T47D (cell line): ENCODE results near the gene CRTC1.

ENCODE experiments used
- DNase-seq, 2 experiments: peaks; one replicate each; pipeline versions ENCODE4 v3.0.0 to v3.0.0-alpha.2; 2011 to 2012; ENCODE audit warnings: low read depth in 1 of 2, low spot score in 1 of 2
- JUND ChIP-seq: IDR thresholded peaks from 2 replicates; pipeline ENCODE4 v1.6.1; 2012; ENCODE audit warnings: low read depth
- in situ Hi-C: cut with HindIII; loops from 2 replicates; pipeline ENCODE4 v1.10.0; 2016; ENCODE audit warnings: low sequenced_read_pairs, low pct_unique_long_range_greater_than_20kb

The CRTC1 gene

DNA sequence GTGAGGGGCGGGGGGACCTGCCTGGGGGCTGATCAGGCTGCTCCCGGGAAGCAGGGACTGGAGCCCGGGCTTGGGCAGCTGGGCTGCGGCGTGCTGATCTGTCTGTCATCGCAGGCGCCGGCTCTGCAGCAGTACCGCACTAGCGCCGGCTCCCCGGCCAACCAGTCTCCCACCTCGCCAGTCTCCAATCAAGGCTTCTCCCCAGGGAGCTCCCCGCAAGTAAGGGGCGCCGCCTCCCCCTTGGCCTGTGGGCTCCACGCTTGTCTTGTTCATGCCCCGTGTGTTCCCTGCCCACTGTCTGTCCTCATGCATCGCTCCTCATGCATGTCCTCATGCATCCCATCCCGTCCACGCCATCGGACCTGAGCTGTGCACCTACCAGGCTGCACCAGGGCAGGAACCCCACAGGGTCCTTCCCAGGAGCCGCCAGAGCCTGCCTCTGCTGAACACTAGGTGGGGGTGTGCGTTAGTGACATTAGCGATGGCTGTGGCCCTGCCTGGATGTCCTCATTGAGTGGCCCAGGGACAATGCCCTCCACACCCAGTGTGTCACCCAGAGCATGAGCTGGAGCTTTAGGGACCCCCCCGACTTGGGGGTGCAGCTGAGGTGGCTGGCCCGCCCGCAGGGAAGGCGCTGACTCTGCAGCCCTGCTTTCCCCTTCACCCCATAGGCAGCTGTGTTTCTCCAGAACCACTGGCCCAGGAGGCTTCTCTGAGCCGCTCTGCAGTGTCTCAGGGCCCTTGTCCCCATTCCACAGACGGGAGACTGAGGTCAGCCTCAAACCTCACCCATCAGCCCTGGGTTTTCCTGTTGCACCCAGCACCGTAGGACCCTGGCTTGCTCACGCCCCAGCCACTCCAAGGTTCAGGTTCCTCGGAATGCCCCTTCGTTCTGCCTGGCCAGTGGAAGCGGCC lies 88.1 kb downstream of the CRTC1 start:
- no peak for TF ChIP-seq JUND
- peak in 1 of 2 experiments; percentile 35 for DNase-seq
- in situ Hi-C loops: no loop called here

GRCh38 chr19:18772620-18773587 lies 89.4 kb downstream of the CRTC1 start:
- in situ Hi-C loops: no loop called here
- no peak for TF ChIP-seq JUND
- DNase-seq: peak; percentile 60 to 67

- in situ Hi-C loops: no loop called here
- DNase-seq: no peak
- TF ChIP-seq JUND: no peak
Observed at GRCh38 chr19:18773682-18774081, 90.2 kb downstream of the CRTC1 start.

GRCh38 chr19:18774107-18774506 lies 90.6 kb downstream of the CRTC1 start:
- TF ChIP-seq JUND: no peak
- no peak for DNase-seq
- in situ Hi-C loops: no loop called here

- in situ Hi-C loops: no loop called here
- no peak for DNase-seq
- TF ChIP-seq JUND: no peak
Observed at GRCh38 chr19:18774782-18775444, 91.4 kb downstream of the CRTC1 start.

DNA sequence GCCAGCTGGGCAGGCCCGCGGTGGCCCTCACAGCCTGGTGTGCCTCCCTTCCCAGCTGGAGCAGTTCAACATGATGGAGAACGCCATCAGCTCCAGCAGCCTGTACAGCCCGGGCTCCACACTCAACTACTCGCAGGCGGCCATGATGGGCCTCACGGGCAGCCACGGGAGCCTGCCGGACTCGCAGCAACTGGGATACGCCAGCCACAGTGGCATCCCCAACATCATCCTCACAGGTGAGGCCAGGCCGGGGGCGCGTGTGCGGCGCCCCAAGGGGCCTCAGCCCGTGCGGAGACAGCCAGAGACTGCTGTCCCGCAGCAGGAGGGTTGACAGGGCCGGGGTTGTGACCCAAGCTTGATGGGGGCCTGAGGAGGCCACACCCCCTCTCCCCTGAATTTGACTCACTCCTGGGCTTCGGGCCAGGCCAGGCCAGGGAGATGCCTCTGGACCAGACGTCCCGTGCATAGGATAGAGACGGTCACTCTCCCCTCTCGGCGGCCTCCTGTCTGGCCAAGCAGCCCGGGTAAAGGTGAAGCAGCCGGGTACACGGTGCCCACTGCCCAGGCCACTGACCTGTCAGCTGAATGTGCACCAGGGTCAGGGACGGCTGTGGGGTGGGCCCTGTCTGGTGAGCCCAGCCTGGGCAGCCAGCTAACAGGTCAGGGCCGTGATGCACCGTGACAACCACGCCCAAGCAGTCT lies 92.3 kb downstream of the CRTC1 start:
- TF ChIP-seq JUND: no peak
- in situ Hi-C loops: no loop called here
- no peak for DNase-seq

DNA sequence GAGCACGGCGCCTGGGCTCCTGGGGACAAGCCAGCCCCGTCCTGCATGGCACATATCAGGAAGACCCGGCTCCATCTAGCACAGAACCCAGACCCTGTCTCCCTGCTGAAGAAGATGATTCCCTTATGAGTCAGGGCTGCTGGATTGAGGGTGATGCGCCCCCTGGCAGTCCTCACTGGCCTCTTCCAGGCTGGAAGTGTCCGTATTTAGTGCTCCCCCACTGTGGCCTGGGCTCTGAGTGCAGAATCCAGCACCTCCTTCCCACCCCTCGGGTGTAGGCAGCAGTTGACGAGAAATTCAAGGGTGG lies 92.8 kb downstream of the CRTC1 start:
- in situ Hi-C loops: no loop called here
- no peak for TF ChIP-seq JUND
- no peak for DNase-seq

DNA sequence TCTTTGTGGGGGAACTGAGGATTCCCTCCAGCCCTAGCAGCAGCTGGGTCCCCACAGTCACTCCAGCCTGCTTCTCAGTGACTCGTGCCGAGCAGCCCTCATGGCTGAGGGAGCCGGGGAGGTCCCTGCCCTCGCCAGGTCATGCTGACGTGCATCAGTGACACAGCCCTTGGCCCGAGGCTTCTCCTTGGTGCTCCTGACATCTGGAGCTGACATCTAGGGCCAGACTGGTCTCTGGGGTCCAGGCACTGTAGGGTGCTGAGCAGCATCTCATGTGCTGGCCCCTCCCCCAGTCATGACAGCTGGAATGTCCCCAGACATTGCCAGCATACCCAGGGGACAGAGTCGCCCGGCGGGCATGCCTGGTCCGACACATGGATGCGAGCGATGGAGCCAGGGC lies 93.3 kb downstream of the CRTC1 start:
- no peak for DNase-seq
- TF ChIP-seq JUND: no peak
- in situ Hi-C loops: no loop called here

GRCh38 chr19:18777301-18778075 lies 94.0 kb downstream of the CRTC1 start:
- TF ChIP-seq JUND: no peak
- in situ Hi-C loops: no loop called here
- no peak for DNase-seq

DNA sequence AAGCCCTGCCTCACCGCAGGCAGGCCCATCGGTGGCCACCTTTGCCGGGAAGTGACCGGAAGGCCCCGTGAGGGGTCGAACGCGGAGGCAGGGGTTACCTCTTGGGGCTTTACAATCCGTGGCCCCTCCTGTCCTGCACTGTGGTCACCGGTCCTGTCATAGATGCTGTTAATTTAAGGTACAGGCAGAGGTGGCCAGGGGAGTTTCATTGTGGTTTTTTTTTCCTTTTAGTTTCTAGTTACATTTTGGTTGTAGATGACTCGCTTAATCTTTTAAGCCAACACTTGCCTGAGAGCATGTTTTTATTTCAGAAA lies 94.6 kb downstream of the CRTC1 start:
- in situ Hi-C loops: no loop called here
- DNase-seq: no peak
- no peak for TF ChIP-seq JUND

- in situ Hi-C loops: no loop called here
- no peak for TF ChIP-seq JUND
- no peak for DNase-seq
Observed at GRCh38 chr19:18778826-18779495, 95.5 kb downstream of the CRTC1 start.

GRCh38 chr19:18780081-18780480 lies 96.6 kb downstream of the CRTC1 start:
- TF ChIP-seq JUND: no peak
- in situ Hi-C loops: no loop called here
- DNase-seq: no peak
